Lower leg skin (tissue), 3 donors: ENCODE results near the gene FAM193A.

Source experiments
- POLR2A ChIP-seq, 2 donors: fragments of 450-650 bp; IDR thresholded peaks; one replicate each; pipeline ENCODE4 v1.6.1; 2016 to 2017; ENCODE audit warnings: antibody characterized with exemption in 2 of 2, mild to moderate bottlenecking in 1 of 2, moderate library complexity in 1 of 2
- TF ChIP-seq, protein P1 (sequence below), 3 donors: fragments of 450-650 bp; IDR thresholded peaks; one replicate each; pipeline ENCODE4 v1.5.1; 2016; ENCODE audit warnings: antibody characterized with exemption in 3 of 3, mild to moderate bottlenecking in 3 of 3, moderate library complexity in 2 of 3

DNA sequence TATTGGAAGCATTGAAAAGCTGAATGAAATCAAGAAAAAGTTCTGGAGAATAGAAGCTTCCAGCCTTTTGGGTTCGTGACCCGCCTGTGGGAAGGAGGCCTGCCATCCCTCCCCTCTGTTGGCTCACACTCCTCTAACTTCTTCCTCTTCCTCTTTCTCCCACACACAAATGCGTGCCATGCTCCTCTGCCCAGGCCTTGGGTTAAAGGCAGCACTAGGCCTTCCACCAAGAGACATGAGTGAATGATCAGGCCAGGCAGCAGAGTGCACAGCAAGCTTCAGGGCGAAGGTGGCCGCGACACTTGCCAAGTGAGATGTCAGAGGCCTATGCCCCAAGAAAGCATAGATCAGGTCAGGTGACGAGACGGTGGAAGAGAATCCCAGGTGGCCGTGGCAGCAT, 38.4 kb downstream of the FAM193A start:
- TF ChIP-seq, protein P1, sequence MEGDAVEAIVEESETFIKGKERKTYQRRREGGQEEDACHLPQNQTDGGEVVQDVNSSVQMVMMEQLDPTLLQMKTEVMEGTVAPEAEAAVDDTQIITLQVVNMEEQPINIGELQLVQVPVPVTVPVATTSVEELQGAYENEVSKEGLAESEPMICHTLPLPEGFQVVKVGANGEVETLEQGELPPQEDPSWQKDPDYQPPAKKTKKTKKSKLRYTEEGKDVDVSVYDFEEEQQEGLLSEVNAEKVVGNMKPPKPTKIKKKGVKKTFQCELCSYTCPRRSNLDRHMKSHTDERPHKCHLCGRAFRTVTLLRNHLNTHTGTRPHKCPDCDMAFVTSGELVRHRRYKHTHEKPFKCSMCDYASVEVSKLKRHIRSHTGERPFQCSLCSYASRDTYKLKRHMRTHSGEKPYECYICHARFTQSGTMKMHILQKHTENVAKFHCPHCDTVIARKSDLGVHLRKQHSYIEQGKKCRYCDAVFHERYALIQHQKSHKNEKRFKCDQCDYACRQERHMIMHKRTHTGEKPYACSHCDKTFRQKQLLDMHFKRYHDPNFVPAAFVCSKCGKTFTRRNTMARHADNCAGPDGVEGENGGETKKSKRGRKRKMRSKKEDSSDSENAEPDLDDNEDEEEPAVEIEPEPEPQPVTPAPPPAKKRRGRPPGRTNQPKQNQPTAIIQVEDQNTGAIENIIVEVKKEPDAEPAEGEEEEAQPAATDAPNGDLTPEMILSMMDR (IDR thresholded peaks at IDR 0.05), result no peak
- no peak for TF ChIP-seq POLR2A (IDR thresholded peaks at IDR 0.05)
